ENCODE results near the gene GEMIN7.

- no peak for TF ChIP-seq ZNF274 (CRISPR knock-in tag; IDR thresholded peaks at IDR 0.05)
- no peak for TF ChIP-seq POLR2AphosphoS5 (IDR thresholded peaks at IDR 0.05; ENCODE audit: low read depth, low read length)
- TF ChIP-seq SIN3A (IDR thresholded peaks at IDR 0.05; ENCODE audit: borderline replicate concordance, low read depth, low read length), result no peak
- TF ChIP-seq ZNF576 (CRISPR knock-in tag; IDR thresholded peaks at IDR 0.05), result no peak
- TF ChIP-seq KLF9 (CRISPR knock-in tag; IDR thresholded peaks at IDR 0.05; ENCODE audit: low read depth), result no peak
- TF ChIP-seq HINFP (CRISPR knock-in tag; IDR thresholded peaks at IDR 0.05; ENCODE audit: low read depth), result no peak
Measured at GRCh38 chr19:45124021-45124420, 45.0 kb downstream of the GEMIN7 start.
